ENCODE results near the gene CADM3. TPM values are rescaled to one million over a fixed set of nuclear protein-coding genes. Genes with fewer than 3 reads are reported as not detected.

Gene CADM3
- total and polyA plus RNA-seq, 2 of the 8 experiments (the other 6 are each of a cell fraction or from before 2014, with no cell fraction given): 8.3 to 8.5 TPM

- no peaks in the 10 kb centered on the region for H3K79me1 ChIP-seq (ENCODE audit: low read depth, low read length)
- FAIRE-seq: no peak
- POLR2A ChIA-PET (ENCODE audit: partially characterized antibody): no interaction called here
- H3K36me3 ChIP-seq (ENCODE audit: control insufficient read depth in 2 of 4, insufficient read depth in 4 of 4, low read length in 3 of 4): 0 out of 8 replicates have a peak, but pooled peaks cover 0 to 2% (median 0%) of the 10 kb centered on the region in 4 experiments
- WGBS, 2 experiments (ENCODE audit: extremely low coverage in 1 of 2, insufficient coverage in 1 of 2, insufficient read length in 1 of 2, insufficient replicate concordance in 2 of 2, low coverage in 1 of 2, low lambda C conversion rate in 2 of 2, missing lambda C conversion rate in 1 of 2): 75% methylated on average over 1 of the region's 1 CpG; no CpG with 5 or more reads in 1 of the 2 experiments
- H3K27me3 ChIP-seq (replicated peaks in 1 of 4; ENCODE audit: control insufficient read depth in 3 of 4, extremely low read depth in 1 of 4, insufficient read depth in 3 of 4, low read length in 3 of 4): no peaks in the 10 kb centered on the region
- no peak overlapping the region for H3K27ac ChIP-seq (ENCODE audit: low read depth, low read length)
- no peak overlapping the region for H2BK5ac ChIP-seq (ENCODE audit: low read depth, low read length)
- H3K14ac ChIP-seq (ENCODE audit: insufficient read length): no peak overlapping the region
- CTCF ChIA-PET (ENCODE audit: partially characterized antibody): no interaction called here
- no peak overlapping the region for H4K8ac ChIP-seq (ENCODE audit: extremely low read depth, insufficient read depth, low read length)
- no peaks in the 10 kb centered on the region for H3K23me2 ChIP-seq (ENCODE audit: low read depth, low read length)
- no peak overlapping the region for H3K18ac ChIP-seq (ENCODE audit: extremely low read depth, low read length)
- no peak overlapping the region for H3K56ac ChIP-seq (replicated peaks; ENCODE audit: insufficient read length, low read depth, low read length)
- H4K91ac ChIP-seq (replicated peaks; ENCODE audit: insufficient read length, low read length): no peak overlapping the region
- H4K20me1 ChIP-seq (replicated peaks in 1 of 2; ENCODE audit: control insufficient read depth in 1 of 2, insufficient read depth in 2 of 2, low read length in 2 of 2): no peaks in the 10 kb centered on the region
- no peak overlapping the region for H2BK120ac ChIP-seq (replicated peaks; ENCODE audit: low read depth, low read length)
- H2BK20ac ChIP-seq (ENCODE audit: low read length): no peak overlapping the region
- no peak overlapping the region for H2BK12ac ChIP-seq (ENCODE audit: low read depth, low read length)
- H3K4me3 ChIP-seq (ENCODE audit: extremely low read depth in 1 of 4, insufficient read depth in 2 of 4, low read depth in 3 of 4, low read length in 4 of 4): no peak overlapping the region
- H2AFZ ChIP-seq (ENCODE audit: low read length): no peak overlapping the region
- H2BK15ac ChIP-seq (ENCODE audit: low read length): no peak overlapping the region
- peaks cover 17 to 27% of the 10 kb centered on the region in 2 experiments; a peak in 2 of 4 replicates for H3K9me3 ChIP-seq (ENCODE audit: insufficient read depth in 2 of 2, low read depth in 1 of 2, low read length in 1 of 2)
- H2AK5ac ChIP-seq (ENCODE audit: low read depth, low read length): no peak overlapping the region
- no peak for DNase-seq (ENCODE audit: low read depth in 1 of 2, low spot score in 2 of 2)
- no peak overlapping the region for H4K5ac ChIP-seq (ENCODE audit: insufficient read length, low read depth, low read length)
- H3K4me2 ChIP-seq (ENCODE audit: insufficient read depth in 1 of 2, low read depth in 2 of 2, low read length in 2 of 2): no peak overlapping the region
- no peak overlapping the region for H3K9ac ChIP-seq (replicated peaks in 1 of 4; ENCODE audit: extremely low read depth in 1 of 4, low read depth in 3 of 4, low read length in 3 of 4)
- H3K23ac ChIP-seq (ENCODE audit: insufficient read length): no peak overlapping the region
- H3K79me2 ChIP-seq (ENCODE audit: control insufficient read depth in 1 of 2, insufficient read depth in 2 of 2, low read length in 2 of 2): no peaks in the 10 kb centered on the region
- no peak overlapping the region for H3K4ac ChIP-seq (replicated peaks; ENCODE audit: insufficient read length, low read depth, low read length)
- H3K4me1 ChIP-seq (replicated peaks in 1 of 4; ENCODE audit: control insufficient read depth in 3 of 4, insufficient read depth in 4 of 4, low read length in 3 of 4): no peaks in the 10 kb centered on the region
- TF ChIP-seq CTBP2 (IDR thresholded peaks at IDR 0.05; ENCODE audit: borderline replicate concordance, insufficient read depth, insufficient read length, low read length): no peak
- TF ChIP-seq NRF1 (IDR thresholded peaks at IDR 0.05; ENCODE audit: low read depth, low read length): no peak
- no peak for TF ChIP-seq EZH2 (IDR thresholded peaks at IDR 0.05; ENCODE audit: low read depth, low read length, severe bottlenecking)
- TF ChIP-seq USF2 (IDR thresholded peaks at IDR 0.05; ENCODE audit: low read length): no peak
- TF ChIP-seq POU5F1 (IDR thresholded peaks at IDR 0.05; ENCODE audit: low read depth, low read length): no peak
- TF ChIP-seq CHD2 (IDR thresholded peaks at IDR 0.05; ENCODE audit: low read length): no peak
- no peak for TF ChIP-seq JUN (IDR thresholded peaks at IDR 0.05; ENCODE audit: low read depth, low read length)
- no peak for TF ChIP-seq CBX5 (IDR thresholded peaks at IDR 0.05; ENCODE audit: low read depth, low read length)
- no peak for TF ChIP-seq MAFK (IDR thresholded peaks at IDR 0.05; ENCODE audit: low read depth, low read length)
- no peak for TF ChIP-seq YY1 (IDR thresholded peaks at IDR 0.05; ENCODE audit: low read depth, low read length)
- TF ChIP-seq POLR2A (IDR thresholded peaks at IDR 0.05; ENCODE audit: control extremely low read depth in 1 of 2, low read depth in 2 of 2, low read length in 2 of 2): no peak
- TF ChIP-seq SIN3A (conservative IDR thresholded peaks at IDR 0.05 in 1 of 2, IDR thresholded peaks at IDR 0.05 in 1 of 2; ENCODE audit: low read depth in 1 of 2, low read length in 2 of 2): no peak
- no peak for TF ChIP-seq RAD21 (IDR thresholded peaks at IDR 0.05 in 1 of 2, conservative IDR thresholded peaks at IDR 0.05 in 1 of 2; ENCODE audit: low read depth in 2 of 2, low read length in 2 of 2)
- TF ChIP-seq ZNF274 (IDR thresholded peaks at IDR 0.05; ENCODE audit: borderline replicate concordance, extremely low read depth, low read length): no peak
Observed at GRCh38 chr1:159248311-159248710, 76.9 kb downstream of the CADM3 start.

Measured in H1 (cell line).